OCI-LY7 (cell line): ENCODE results near the gene LDHD. TPM values are rescaled to one million over a fixed set of nuclear protein-coding genes. Genes with fewer than 3 reads are reported as not detected.

ENCODE experiments used
- BruUV-seq: library from RNA; stranded (reverse); fragments of 400-500 nt; replicated peaks from 2 replicates; lab custom pipeline; 2021; lab: Mats Ljungman, UMichigan
- CTCF ChIA-PET: fragments of 300-600 bp; sonication (Branson Sonifier 250); formaldehyde crosslinking; loops from one replicate; lab custom pipeline; 2022; ENCODE audit warnings: antibody characterized with exemption; ENCODE audit not compliant: unreplicated experiment; lab: Charles Lee
- POLR2A ChIA-PET: fragments of 300-600 bp; sonication (Branson Sonifier 250); formaldehyde crosslinking; loops from one replicate; lab custom pipeline; 2022; ENCODE audit warnings: antibody characterized with exemption; lab: Charles Lee
- DNase-seq: peaks from one replicate; pipeline ENCODE4 v3.0.0-alpha.2; 2015; ENCODE audit warnings: low spot score
- H2AFZ ChIP-seq: fragments of 200-600 bp; sonication (generic), shearing (Covaris generic); 2 replicates; pipeline ENCODE4 v1.6.1; 2014; ENCODE audit warnings: mild to moderate bottlenecking, antibody characterized with exemption, low read length, moderate library complexity
- H3K27ac ChIP-seq: fragments of 200-600 bp; sonication (generic); 2 replicates; pipeline ENCODE4 v1.5.1; 2014; ENCODE audit warnings: mixed run types, low read depth, mild to moderate bottlenecking, moderate library complexity, low read length, inconsistent platforms; ENCODE audit not compliant: poor library complexity, severe bottlenecking
- H3K36me3 ChIP-seq: fragments of 200-600 bp; sonication (generic); 2 replicates; pipeline ENCODE4 v1.6.1; 2014; ENCODE audit warnings: mild to moderate bottlenecking, antibody characterized with exemption, low read length, moderate library complexity, mixed read lengths; ENCODE audit not compliant: insufficient read depth
- H3K4me1 ChIP-seq: fragments of 200-600 bp; sonication (generic); 2 replicates; pipeline ENCODE4 v1.5.1; 2014; ENCODE audit warnings: mild to moderate bottlenecking, low read length; ENCODE audit not compliant: insufficient read depth, poor library complexity, severe bottlenecking
- H3K4me2 ChIP-seq: fragments of 200-600 bp; sonication (generic); 2 replicates; pipeline ENCODE4 v1.6.1; 2014; ENCODE audit warnings: mild to moderate bottlenecking, low read length
- H3K4me3 ChIP-seq: fragments of 200-600 bp; sonication (generic); 2 replicates; pipeline ENCODE4 v1.5.1; 2014; ENCODE audit warnings: mild to moderate bottlenecking, low read depth, low read length; ENCODE audit not compliant: poor library complexity, severe bottlenecking
- H3K79me2 ChIP-seq: fragments of 200-600 bp; sonication (generic); 2 replicates; pipeline ENCODE4 v1.6.1; 2016; ENCODE audit warnings: low read depth, mild to moderate bottlenecking, low read length, moderate library complexity, mixed read lengths; ENCODE audit not compliant: insufficient read depth
- H3K9me2 ChIP-seq: fragments of 200-600 bp; sonication (generic); 2 replicates; pipeline ENCODE4 v1.6.1; 2016; ENCODE audit warnings: mild to moderate bottlenecking, low read length, mixed read lengths; ENCODE audit not compliant: insufficient read depth
- H3K9me3 ChIP-seq: fragments of 200-600 bp; sonication (generic); 2 replicates; pipeline ENCODE4 v1.6.1; 2014; ENCODE audit warnings: mild to moderate bottlenecking, mixed run types, low read length, mixed read lengths
- H4K20me1 ChIP-seq: fragments of 200-600 bp; sonication (generic); 2 replicates; pipeline ENCODE4 v1.6.1; 2014; ENCODE audit warnings: mild to moderate bottlenecking, antibody characterized with exemption, low read length, moderate library complexity, mixed read lengths; ENCODE audit not compliant: insufficient read depth
- CTCF ChIP-seq: fragments of 200-600 bp; sonication (generic); conservative IDR thresholded peaks from 2 replicates; pipeline ENCODE4 v1.5.1; 2014; ENCODE audit warnings: mild to moderate bottlenecking, antibody characterized with exemption, low read length, moderate library complexity, mixed read lengths
- EZH2phosphoT487 ChIP-seq: fragments of 200-600 bp; sonication (generic); IDR thresholded peaks from 2 replicates; pipeline ENCODE4 v1.6.1; 2018; ENCODE audit warnings: low read depth, borderline replicate concordance, mild to moderate bottlenecking, mixed run types, antibody characterized with exemption, low read length, moderate library complexity, mixed read lengths
- intact Hi-C: fragments of 100-400 bp; cut with micrococcal nuclease; formaldehyde crosslinking; loops from one replicate; pipeline ENCODE4 v1.10.0; 2022; ENCODE audit not compliant: unreplicated experiment
- total RNA-seq, 2 experiments: library from RNA; depleted of rRNA in 1 of 2; stranded (reverse); fragments of >200 nt in 1 of 2; shearing (Covaris generic) in 1 of 2; gene quantifications; 2 replicates each; pipeline ENCODE4 v1.2.3, GENCODE V29; 2014 to 2022

LDHD gene
- total RNA-seq, 2 experiments from 2014 or later = 0.09 to 0.48 TPM

- no peak for DNase-seq
- Histone ChIP-seq H3K4me3 (no peak overlapping the region), H2AFZ (no peak overlapping the region), H3K9me3 (no peaks in the 10 kb centered on the region), H3K36me3 (no peaks in the 10 kb centered on the region), H3K4me2 (no peak overlapping the region), H3K4me1 (no peaks in the 10 kb centered on the region), H3K27ac (no peak overlapping the region), H3K9me2 (no peaks in the 10 kb centered on the region), H4K20me1 (no peaks in the 10 kb centered on the region; the same call in 1 of the 2 replicates), H3K79me2 (no peaks in the 10 kb centered on the region)
- TF ChIP-seq EZH2phosphoT487 (no peak), CTCF (no peak)
- ChIA-PET POLR2A (interaction anchor here (0.6 kb wide), 1 partner anchor 247 kb away, joined by 4 read pairs; no protein-coding TSS in a partner anchor), CTCF (no interaction called here)
- intact Hi-C loops = no loop called here
- BruUV-seq = no TSS peak
Measured at GRCh38 chr16:75064403-75065148, 52.0 kb downstream of the LDHD start.

- H3K4me3 ChIP-seq = no peak overlapping the region
- no peaks in the 10 kb centered on the region for H3K9me2 ChIP-seq
- no peaks in the 10 kb centered on the region for H3K4me1 ChIP-seq
- no peaks in the 10 kb centered on the region for H3K9me3 ChIP-seq
- CTCF ChIA-PET = no interaction called here
- H4K20me1 ChIP-seq = no peaks in the 10 kb centered on the region; the same call in 1 of the 2 replicates
- H3K27ac ChIP-seq = no peak overlapping the region
- BruUV-seq = no TSS peak
- TF ChIP-seq EZH2phosphoT487 (no peak), CTCF (no peak)
- no peak for DNase-seq
- H2AFZ ChIP-seq = no peak overlapping the region
- no peak overlapping the region for H3K4me2 ChIP-seq
- intact Hi-C loops = no loop called here
- no peaks in the 10 kb centered on the region for H3K36me3 ChIP-seq
- POLR2A ChIA-PET = interaction anchor here (0.6 kb wide), 1 partner anchor 118 kb away, joined by 4 read pairs; no protein-coding TSS in a partner anchor
- H3K79me2 ChIP-seq = no peaks in the 10 kb centered on the region
Measured at GRCh38 chr16:75063549-75064088, 53.0 kb downstream of the LDHD start.

- no peak overlapping the region for H2AFZ ChIP-seq
- TF ChIP-seq CTCF = no peak
- TF ChIP-seq EZH2phosphoT487 = no peak
- H3K9me2 ChIP-seq = no peaks in the 10 kb centered on the region
- DNase-seq = no peak
- H3K27ac ChIP-seq = no peak overlapping the region
- no peaks in the 10 kb centered on the region for H3K9me3 ChIP-seq
- ChIA-PET POLR2A (interaction anchor here (0.6 kb wide), 1 partner anchor 167 kb away, joined by 4 read pairs; no protein-coding TSS in a partner anchor), CTCF (no interaction called here)
- no peak overlapping the region for H3K4me2 ChIP-seq
- no peaks in the 10 kb centered on the region for H3K79me2 ChIP-seq
- no TSS peak for BruUV-seq
- H3K36me3 ChIP-seq = no peaks in the 10 kb centered on the region
- intact Hi-C loops = no loop called here
- no peaks in the 10 kb centered on the region for H3K4me1 ChIP-seq
- no peaks in the 10 kb centered on the region; the same call in 1 of the 2 replicates for H4K20me1 ChIP-seq
- no peak overlapping the region for H3K4me3 ChIP-seq
Measured at GRCh38 chr16:75062976-75063346, 53.6 kb downstream of the LDHD start.
